Kidney tubule cell (primary cell): ENCODE data around the gene TSPYL2.

Experiments
- DNase-seq: peaks from one replicate; pipeline ENCODE4 v3.0.0-alpha.2; 2018; ENCODE audit warnings: low spot score

The TSPYL2 gene

DNA sequence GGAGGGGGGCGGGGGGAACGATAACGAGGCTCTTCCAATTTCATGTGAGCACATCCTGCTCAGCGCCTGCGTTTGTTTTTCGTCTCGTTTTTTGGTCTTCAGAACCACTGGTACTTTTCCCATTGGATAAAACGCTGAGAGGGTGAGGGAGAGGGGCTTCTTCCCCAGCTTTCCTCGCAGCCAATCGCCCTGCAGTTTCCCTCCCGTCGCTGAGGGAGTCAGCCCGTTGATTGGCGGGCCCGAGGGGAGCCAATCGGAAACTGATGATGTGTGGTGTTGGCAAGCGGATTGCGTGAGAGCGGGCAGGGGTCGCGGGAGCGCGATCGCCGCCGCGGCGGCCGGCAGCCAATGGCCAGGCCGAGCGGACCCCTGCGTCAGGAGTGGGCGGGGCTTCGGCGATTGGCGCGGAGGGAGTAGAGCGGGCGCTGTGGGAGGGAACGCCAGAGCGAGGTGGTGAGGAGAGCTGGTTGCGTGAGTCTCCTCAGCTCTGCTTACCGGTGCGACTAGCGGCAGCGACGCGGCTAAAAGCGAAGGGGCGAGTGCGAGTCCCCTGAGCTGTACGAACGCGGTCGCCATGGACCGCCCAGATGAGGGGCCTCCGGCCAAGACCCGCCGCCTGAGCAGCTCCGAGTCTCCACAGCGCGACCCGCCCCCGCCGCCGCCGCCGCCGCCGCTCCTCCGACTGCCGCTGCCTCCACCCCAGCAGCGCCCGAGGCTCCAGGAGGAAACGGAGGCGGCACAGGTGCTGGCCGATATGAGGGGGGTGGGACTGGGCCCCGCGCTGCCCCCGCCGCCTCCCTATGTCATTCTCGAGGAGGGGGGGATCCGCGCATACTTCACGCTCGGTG is at the start of gene TSPYL2:
TSS of gene TSPYL2 (plus strand) at position 443 of the 848 bp plus-strand sequence. CDS start at position 575, 132 bp downstream.
- peak; percentile 94 for DNase-seq

DNA sequence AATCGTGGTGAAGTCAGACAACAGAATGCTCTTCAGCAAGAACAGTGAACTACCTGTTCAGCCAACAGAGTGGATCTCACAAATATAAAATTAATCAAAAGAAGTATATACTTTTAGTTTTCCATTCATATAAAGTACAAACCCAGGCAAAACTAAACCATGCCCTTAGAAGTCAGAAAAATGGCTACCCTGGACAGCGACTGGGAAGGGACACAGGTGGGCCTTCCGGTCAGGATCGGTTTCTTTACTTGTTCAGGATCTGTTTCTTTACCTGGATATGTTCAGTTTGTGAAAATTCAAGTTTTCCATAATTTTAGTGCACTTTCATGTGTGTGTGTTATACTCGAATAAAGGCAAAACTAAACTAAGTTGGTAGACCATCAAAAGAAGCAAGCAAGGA is 46.0 kb upstream of the TSPYL2 start:
- DNase-seq = no peak

DNA sequence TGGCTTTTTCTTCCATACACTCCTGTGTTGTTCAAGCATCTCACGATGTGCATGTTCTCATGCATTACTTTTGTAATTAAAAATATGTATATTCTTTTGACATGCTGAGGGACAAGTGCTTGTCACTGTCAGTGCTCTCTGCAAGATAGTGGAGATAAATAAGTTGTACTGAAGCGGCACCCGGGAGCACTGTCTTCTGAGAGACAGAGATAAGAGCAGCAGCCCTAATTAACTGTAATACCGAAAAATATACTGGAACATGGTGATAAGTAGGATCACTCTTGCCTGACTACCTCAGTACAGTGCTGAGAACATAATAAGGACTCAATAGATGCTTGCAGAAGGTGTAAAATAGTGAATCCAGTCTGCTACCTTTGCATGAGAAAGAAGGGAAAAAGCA is 42.9 kb upstream of the TSPYL2 start:
- no peak for DNase-seq

DNA sequence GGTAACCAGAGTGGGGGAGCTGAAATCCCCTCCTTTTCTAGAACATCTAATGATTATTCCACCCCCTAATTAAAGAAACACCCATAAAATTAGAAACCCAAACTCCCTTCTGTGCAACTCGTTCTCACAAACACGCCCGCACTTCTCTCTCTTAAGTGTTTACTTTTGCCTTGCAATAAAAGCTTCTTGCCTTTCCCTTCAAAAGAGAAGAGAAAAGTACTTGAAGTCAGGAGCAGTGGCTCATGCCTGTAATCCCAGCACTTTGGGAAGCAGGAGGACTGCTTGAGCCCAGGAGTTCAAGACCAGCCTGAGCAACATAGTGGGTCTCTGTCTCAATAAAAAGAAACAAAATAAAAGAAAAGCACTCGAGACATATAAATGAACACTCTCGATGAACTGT is 37.2 kb upstream of the TSPYL2 start:
- no peak for DNase-seq

DNA sequence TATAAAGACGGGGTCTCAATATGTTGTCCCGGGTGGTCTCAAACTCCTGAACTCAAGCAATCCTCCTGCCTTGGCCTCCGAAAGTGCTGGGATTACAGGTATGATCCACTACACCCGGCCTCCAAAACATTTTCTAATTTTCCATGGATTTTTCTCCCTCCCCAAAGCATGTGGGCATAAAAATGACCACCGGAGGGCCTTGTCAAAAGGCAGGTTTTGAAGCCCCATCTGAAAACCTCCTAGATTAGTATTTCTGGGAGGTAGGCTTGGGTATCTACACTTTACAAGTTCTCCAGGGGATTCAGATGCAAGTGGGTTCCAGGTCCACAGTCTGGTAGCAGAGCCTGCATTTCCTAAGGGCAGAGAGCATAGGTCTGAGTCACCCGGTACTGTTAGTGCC is 34.9 kb upstream of the TSPYL2 start:
- DNase-seq = no peak

GRCh38 chrX:53048169-53049126 is 33.7 kb upstream of the TSPYL2 start, which contains the start of gene GPR173:
TSS of gene GPR173 (plus strand) at chrX:53048789. CDS start at chrX:53076622, 27,833 bp downstream.
- DNase-seq = peak; percentile 37

GRCh38 chrX:53049127-53049517 is 33.0 kb upstream of the TSPYL2 start:
- no peak for DNase-seq

GRCh38 chrX:53050841-53051240 is 31.3 kb upstream of the TSPYL2 start:
- no peak for DNase-seq

GRCh38 chrX:53055244-53055849 is 26.8 kb upstream of the TSPYL2 start:
- DNase-seq = no peak

DNA sequence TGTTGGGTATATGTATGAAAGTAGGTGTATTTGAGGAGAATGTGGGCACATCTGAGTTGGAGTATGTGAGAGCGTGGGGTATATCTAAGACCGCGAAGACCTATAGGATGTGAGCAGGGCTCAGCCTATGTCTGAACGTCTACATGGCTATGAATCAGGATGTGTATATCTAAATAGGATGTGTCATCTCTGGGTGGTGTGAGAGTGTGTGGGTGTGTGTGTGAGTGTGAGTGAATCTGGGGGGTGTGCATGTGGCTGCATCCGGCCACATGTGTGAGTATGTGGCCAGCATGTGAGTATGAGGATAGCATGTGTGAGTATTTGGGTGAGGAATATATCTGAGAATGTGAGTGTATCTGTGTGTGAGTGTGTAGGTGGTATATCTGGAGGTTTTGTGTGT is 25.9 kb upstream of the TSPYL2 start:
- no peak for DNase-seq

DNA sequence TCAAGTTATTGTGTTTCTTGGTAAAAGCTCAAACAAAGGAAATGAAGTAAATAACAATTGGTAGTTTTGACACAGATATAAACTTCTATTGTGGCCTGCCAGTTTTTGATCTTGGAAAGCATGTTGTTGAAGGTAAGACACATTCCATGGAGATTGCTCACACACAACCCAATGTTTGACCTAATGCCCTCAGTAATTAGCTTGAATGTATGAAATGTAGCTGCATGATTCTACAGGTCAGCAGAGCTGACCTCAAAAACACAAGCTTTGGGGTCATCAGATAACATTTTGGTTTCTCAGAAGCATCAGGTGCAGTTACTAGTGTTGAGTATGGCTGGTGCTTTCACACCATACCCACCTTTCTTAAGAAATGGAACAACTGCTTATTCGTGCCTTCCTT is 17.1 kb upstream of the TSPYL2 start:
- peak; percentile 32 for DNase-seq

- DNase-seq = no peak
These were observed 11.1 kb upstream of the TSPYL2 start for GRCh38 chrX:53071064-53071463.

GRCh38 chrX:53071604-53072417 is 10.4 kb upstream of the TSPYL2 start:
- DNase-seq = peak; percentile 72

GRCh38 chrX:53072418-53073114 is 9.6 kb upstream of the TSPYL2 start:
- no peak for DNase-seq

DNA sequence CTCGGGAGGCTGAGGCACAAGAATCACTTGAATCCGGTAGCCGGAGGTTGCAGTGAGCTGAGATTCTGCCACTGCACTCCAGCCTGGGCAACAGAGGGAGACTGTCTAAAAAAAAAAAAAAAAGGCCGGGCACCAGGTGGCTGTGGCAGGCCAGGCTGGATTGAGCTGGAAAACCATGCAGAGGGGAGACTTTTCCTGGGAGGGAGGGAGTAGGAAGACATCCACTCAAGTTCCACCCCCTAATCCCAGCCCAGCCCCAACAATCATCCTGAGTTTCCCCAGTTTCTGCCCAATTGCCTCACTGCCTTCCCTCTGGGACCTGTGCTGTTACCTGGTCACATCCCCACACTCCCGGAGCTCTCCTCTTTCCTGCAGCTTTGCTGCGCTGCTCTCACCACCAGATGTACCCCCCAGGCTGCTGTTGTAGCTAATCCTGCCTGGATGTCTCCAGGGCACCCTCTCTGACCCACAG is 9.0 kb upstream of the TSPYL2 start:
- DNase-seq = no peak

- DNase-seq = peak; percentile 51
These were observed 7.2 kb upstream of the TSPYL2 start for GRCh38 chrX:53075011-53075410.

DNA sequence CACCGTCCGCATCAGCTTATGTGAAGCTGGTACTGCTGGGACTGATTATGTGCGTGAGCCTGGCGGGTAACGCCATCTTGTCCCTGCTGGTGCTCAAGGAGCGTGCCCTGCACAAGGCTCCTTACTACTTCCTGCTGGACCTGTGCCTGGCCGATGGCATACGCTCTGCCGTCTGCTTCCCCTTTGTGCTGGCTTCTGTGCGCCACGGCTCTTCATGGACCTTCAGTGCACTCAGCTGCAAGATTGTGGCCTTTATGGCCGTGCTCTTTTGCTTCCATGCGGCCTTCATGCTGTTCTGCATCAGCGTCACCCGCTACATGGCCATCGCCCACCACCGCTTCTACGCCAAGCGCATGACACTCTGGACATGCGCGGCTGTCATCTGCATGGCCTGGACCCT is 5.5 kb upstream of the TSPYL2 start:
- DNase-seq = no peak

- no peak for DNase-seq
These were observed 4.7 kb upstream of the TSPYL2 start for GRCh38 chrX:53077207-53078197.

- DNase-seq = no peak
These were observed 3.2 kb upstream of the TSPYL2 start for GRCh38 chrX:53078943-53079342.
